GM19043 (cell line): ENCODE measurements around the gene DRC3.

ENCODE experiments used
- ATAC-seq: cut with Tn5 transposase; IDR thresholded peaks from one replicate; pipeline ENCODE4 v1.9.1; 2021; ENCODE audit warnings: low read depth; ENCODE audit not compliant: unreplicated experiment

Gene DRC3

DNA sequence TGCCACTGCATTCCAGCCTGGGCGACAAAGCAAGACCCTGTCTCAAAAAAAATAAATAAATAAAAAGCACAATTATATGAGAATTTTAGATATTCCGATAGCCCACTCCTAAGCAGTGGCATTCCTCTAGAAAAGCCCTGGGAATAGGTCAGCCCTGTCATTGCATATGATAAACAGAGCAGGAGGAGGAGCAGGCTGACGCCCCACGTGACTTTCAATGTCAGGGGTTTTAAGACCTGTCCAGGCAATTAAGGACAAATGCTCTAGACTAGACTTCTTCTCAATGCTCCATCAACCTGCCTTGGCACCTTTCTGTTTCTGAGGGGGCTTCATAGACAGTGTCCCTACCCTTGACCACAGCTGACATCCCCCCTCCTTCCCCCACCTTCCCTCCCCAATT lies 8.0 kb upstream of the DRC3 start:
- ATAC-seq: no peak

DNA sequence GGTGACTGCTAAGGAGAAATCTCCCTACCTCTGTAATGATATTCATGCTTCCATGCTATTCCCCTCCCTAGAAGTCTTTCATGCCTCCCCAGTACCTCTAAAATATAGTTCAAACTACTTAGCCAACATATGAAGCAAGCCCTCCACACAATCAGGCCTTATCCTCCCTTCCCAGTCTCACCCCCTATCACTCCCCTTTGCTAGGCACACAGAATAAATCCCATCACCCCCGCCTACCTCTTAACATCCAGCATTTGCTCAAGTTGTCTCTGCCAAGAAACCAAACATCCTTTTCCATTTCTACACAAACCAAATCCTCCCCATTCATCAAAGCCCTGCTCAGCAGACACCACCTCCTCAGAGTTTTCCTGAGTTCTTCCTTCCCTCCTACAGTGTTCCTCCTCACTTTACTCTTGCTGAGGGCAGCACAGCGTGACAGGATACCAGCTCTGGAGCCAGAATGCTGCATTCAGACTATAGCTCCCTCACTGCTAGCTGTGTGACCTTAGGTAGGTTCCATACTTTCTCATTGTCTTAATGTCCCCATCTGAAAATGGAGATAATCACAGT lies 7.4 kb upstream of the DRC3 start:
- ATAC-seq: no peak

DNA sequence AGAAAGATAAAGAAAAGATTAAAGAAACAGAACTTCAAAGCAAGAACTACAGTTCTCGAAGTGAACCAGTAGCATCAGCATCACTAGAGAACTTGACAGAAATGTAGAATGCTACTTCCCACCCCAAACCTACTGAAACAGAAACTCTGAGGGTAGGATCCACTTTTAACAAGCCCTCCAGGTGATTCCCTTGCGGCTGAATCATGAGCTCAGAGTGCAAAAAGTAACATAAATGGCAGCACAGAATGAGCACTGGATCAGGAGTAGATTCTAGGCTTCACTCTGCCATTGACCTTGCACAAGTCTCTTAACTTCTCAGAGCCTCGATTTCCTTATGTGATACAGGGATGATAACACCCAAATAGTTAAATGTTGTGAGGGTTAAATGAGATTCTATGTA lies 6.3 kb upstream of the DRC3 start:
- ATAC-seq: no peak

DNA sequence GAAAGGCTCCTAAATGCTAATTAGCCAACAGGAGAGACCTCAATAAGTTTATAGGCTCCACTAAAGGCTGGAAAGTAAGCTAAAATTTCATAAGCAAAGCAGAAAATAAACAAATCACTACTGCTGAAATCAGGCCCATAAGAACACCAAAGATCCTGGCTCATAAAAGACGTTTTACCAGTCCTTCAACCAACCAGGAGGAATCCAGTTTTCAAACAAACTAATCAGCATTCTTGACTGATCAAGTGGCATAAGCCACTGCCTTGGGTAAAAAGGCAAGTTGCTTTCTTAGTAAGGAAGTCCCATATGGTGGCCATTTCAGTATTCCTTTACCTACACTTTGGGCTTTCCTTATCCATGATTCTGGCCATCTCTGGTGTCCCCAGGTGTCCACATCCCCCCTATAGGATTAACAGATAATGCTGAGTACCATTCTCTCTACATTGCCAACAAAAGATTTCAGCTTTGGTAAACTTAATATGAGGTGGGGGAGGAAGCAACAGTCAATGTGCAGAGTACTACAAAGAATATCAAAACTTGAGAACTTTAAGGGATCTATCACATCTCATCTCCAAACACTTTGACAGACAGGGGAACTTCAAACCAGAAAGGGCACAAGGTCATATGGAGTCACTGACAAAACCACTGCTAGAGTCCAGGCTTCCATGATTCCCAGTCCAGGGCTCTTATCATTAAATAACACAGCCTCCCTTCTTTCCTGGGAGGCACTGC lies 1.8 kb upstream of the DRC3 start:
- ATAC-seq: no peak

DNA sequence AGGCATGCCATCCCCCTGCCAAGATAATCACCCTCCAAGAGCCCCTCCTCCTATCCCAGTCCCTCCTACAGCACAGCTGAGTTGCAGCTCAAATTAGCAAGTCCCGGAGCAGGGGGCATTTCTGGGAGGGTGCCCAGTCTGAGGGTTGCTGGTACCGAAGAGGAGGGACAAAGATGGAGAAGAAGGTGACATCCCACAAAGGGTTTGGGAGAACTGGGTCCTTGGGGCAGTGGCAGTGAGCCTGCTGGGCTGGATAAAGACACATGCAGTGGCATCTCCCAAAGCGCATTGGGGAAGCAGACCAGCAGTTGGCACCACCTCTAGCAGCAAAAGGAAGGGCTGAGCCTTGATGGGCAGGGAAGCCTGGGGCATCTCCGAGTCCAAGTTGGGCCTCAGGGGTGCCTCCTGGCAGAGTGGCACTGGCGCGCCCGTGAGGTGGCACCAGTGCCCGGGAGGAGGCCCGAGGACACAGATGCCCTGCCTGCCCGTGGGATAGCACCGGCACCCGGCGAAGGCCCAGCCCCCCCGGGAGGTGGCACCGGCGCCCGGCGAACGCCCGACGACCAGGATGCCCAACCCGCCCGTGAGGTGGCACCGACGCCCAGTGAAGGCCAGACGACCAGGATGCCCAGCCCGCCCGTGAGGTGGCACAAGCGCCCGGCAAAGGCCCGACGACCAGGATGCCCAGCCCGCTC lies 1.1 kb upstream of the DRC3 start:
- ATAC-seq: no peak

DNA sequence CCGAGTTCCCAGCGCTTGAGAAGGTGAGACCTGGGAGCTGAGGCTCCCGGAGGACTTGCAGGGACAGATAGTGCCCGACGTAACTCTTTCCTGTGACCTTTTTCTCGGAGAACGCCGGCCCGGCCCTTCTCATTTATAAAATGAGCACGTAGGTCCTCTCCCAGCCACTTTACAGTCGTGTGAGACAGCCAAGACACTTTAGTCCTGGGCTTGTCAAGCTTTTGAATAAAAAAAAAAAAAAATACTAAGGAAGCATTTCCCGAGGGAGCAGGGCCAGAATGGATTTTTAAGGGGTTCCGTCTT lies 241 bp downstream of the DRC3 start:
- no peak for ATAC-seq

DNA sequence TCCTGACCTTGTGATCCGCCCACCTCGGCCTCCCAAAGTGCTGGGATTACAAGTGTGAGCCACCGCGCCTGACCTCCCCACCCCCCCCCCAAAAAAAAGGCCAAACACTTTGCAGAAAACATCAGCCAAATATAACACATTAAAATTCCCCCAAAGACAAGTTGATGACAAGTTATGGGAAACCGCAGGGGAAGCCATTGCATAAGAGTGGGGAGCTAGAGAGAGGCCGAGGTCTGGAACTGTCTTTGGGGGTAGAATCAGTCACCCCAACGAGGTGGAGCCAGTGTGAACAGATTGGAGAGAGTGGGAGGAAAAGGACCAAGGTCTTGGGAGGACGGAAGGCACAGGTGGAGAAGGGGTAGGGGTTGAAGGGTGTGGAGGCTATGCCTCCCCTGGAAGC lies 2.8 kb downstream of the DRC3 start:
- no peak for ATAC-seq

DNA sequence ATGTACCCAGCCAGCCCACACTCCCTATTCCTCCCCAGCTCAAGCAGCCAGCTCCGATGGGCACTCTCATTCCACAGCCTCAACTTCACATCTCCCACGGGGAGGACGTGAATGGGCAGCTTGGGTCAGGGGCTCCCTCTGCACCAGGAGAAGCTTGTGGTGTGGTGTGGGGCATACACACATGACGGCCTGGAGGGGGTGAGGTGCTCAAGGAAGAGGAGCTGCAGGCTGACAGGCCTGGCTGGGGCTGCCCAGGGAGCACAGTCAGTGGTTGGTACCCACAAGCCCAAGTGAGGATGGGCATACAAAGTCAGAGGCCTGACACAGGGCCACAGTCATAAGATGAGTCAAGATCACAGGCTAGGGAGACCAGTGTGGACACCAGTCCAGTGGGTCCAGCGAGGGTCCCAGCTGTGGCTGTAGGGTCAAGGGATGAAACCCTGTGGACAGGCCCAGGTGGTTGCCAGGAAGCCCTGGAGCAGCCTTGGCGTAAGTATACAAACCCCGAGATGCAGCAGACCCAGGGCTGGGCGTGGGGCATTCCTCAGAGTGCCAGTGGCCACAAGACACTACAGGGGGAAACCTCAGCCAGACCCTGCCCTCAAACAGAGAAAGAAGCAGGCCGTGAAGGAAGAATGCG lies 4.4 kb downstream of the DRC3 start:
- ATAC-seq: no peak

DNA sequence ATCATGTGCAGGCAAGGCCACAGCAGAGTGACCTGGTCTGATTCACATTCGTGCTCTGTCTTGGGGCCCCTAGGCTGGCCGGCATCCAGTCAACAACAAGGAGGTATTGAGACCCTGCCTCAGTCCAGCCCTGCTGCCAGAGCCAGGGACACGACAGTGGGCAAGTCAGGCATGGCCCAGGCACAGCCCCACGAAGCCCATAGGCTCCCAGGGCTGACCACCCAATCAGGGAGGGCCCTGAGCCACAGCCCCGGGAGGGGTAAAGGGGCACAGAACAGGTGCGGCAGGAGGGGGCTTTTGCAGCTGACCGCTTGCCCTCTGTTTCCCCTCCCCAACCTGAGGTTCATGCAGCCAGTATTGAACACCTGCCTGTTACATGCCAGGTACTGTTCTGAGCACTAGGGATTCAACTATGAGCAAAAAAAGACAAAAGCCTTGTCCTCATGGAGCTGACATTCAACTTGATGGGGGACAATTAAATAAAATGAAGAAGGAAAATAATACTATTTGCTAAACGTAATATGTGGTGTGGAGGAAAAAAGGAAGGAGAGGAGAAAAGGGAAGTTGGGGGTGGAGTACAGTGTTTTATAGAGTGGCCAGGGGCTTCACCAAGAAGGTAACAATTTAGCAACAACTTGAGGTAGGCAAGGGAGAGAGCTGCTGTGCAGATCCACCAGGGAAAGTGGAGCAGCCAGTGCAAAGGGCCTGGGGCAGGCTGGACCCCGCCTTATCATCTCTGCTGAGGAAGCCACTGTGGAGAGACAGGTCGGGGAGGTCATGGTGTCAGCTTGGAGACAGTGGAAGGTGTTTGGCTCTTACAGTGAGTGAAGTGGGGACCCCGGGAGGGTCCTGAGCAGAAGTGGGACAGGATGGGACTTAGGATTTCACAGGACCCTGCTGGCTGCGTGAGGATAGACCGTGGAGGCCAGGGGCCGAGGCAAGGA lies 6.1 kb downstream of the DRC3 start:
- no peak for ATAC-seq

DNA sequence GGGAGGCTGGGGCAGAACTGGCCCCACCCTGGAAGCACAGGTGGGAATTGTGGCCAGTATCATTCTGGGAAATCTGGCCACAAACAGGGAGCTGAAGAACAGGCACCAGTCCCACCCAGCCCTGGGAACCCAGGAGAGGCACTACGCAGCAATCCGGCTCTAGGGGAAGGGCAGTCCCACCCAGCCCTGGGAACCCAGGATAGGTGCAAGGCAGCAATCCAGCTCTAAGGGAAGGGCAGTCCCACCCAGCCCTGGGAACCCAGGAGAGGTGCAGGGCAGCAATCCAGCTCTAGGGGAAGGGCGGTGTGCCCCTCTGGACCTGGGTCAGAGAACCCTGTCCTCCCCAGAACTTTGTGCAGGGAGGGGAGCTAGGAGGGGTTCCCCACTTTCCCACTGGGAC lies 7.1 kb downstream of the DRC3 start:
- ATAC-seq: no peak

DNA sequence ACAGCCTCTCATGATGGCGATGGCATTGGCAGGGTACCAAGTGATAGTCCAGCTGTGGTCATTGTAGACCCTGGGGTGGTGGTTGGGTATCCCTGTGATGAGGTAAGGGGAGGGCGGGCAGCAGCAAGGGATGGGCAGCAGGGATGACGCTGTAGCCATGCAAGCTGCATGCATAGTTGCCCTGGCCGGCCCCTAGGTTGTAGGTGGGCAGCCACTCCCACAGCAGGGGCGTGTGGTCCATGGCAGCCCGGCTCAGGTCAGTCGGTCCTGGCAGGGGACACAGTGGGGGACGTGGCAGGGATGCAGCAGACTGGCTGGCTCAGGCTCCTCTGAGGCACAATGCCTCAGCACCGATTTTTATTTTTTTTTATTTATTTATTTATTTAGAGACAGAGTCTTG lies 8.7 kb downstream of the DRC3 start:
- ATAC-seq: no peak

DNA sequence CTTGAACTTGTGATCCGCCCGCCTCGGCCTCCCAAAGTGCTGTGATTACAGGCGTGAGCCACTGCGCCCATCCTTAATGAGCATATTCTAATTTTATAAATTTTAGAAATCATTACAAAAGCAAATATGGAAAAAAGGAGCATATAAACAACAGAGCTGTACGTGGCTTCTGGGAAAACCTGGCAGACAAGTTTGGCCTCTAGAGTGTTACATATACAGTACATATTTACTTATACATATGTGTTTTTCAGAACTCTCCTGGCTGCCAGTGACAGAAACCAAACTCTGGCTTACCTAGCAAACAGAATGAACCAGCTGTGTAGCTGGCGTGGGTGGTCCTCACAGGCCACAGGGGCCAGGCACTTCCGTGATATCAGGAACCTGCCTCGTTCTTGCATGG lies 10.1 kb downstream of the DRC3 start:
- ATAC-seq: no peak

DNA sequence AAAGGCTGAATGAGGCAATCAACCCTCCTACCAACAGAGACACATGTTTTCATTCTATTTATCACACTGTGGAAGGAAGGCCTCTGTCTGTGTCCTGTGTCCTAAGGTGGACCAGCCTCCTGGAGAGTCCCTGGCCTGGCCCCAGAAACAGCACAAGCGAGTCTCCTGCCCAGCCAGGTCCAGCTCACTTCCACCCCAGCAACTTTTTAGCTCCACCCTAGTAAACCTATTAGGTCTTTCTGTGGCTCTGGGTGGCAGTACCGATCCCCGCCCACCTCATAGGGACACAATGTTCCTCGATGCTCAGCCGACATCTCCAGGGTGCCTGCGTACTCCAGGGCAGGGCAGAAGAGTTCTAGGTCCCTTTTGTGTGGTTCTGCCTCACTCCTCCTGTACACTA lies 10.7 kb downstream of the DRC3 start:
- no peak for ATAC-seq

DNA sequence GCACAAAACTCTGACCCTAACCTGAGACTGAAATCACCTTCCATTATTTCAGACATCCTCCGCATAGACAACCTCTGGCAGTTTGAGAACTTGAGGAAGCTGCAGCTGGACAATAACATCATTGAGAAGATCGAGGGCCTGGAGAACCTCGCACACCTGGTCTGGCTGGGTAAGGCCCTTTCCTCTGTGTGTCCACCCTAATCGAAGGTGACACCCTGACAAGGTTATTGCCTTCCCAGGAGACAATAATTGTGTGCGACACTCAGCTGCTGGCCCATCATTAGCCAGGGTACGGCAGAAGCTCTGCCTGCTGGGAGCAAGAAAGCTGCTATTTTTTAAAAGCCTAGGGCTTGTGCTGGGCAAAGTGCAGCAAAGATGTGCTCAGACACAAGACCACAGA lies 11.1 kb downstream of the DRC3 start:
- no peak for ATAC-seq

DNA sequence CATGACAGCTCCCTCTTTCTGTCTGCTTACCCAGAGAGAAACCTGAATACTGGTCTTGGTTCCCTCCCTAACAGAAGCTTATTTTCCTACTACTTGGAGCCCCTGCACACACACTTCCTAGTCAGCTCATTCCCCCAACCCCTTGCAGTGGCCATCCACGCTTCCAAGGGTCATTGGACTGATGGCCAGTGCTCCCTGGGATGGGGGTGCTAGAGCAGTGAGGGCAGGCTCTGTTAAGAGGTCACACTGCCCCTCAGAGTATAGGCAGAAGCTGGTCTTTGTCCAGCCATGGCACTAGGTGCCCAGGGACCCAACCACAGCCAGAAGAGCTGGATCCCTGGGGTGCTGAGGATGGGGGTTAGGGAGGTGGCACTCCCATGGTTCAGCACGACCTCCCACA lies 12.5 kb downstream of the DRC3 start:
- ATAC-seq: no peak

DNA sequence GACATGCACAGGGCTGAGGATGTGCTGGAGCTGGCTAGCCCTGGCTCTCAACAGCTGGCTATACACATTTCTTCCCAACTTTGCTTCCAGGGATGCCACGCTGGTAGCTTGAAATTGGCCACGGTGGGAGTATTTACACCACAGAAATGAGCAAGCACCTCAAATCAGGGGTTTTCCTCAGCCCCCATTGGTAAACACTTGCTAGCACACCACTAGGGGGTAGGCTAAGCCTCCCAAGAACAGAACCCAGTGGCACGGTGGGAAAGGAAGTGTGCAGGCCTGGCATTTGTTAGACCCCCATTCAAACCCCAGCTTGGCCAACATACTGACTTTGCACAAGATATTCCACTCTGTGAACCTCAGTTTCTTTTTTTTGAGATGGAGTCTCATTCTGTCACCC lies 12.9 kb downstream of the DRC3 start:
- no peak for ATAC-seq

DNA sequence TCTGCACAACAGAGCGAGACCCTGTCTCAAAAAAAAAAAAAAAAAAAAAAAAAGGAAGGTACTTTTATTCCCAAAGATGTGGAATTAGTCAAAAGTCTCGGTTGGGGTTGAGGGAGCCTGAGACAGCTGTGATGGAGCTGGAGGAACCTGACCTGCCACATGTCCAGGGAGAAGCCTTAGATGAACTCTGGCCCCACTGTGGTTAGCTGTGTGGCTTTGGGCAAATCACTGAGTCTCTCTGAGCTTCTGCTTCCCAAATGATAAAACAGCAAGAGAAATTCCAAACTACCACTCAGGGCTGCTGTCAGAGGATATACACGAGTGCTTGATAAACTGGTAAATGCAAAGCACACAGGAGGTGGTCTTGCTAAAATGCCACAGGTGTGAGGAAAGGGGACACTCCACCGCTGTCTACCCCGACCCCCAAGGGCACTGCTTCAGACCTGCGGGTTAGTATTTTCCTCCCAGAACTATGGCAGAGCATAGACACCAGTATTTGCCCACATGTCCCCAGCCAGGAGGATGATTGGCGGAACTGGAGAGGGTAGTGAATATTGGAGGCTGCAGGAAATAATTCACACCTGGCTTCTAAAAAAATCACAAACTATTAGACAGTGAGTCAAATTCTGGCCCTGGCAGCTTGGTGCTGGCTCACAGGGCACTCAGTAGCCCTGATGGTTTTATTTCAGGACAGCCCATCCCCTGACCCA lies 14.7 kb downstream of the DRC3 start:
- no peak for ATAC-seq

DNA sequence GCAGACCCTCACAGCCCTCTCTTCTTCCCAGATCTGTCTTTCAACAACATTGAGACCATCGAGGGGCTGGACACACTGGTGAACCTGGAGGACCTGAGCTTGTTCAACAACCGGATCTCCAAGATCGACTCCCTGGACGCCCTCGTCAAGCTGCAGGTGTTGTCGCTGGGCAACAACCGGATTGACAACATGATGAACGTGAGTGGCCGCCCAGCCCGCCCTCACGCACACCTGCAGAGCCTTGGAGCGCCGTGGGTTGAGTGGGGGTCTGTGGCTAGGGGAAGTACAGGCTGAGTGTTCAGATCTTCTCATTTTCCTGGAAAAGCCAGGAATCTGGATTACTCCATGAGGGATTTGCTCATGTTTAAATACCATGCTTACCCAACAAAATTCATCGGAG lies 15.2 kb downstream of the DRC3 start:
- no peak for ATAC-seq

DNA sequence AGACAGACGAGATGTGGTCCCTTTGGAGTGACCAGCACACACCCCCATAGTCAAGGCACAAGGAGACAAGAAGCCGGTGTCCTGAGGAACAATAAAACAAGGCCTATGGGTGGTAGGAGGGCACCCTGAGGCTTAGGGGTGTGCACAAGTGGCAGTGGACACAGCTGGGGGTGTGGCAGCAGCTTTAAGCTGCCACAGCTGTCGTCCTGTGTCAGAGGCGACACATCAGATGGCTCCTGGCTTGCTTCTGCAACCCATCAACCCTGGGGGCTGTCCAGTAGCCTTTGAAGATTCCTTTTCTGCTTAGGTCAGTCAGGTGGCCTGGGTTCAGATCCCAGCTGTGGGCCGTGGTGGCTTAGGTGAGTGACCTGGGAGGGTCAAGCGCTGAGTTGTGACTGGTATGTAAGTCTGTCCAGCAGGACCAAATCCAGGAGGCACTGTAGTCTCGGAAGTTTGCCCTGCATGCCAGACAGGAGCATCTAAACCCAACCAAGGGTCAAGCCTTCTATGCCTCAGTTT lies 15.8 kb downstream of the DRC3 start:
- no peak for ATAC-seq

DNA sequence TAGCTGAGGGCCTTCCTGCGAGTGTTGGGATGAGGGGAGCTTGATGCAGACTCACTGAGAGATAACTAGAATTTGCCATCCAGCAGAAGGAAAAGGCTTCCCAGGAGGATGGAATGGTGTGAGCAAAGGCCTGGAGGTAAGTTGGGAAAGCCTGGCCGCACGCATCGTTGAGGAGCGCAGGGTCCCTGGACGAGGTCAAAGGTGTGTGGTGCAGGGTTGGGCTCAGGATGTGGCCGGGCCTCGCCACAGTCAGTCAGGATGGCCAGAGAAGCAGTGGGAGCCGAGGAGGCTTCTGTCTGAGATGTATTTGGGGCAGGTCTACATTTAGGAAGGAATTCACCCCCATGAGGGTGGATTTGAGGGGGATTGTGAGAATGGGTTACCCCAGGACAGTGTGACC lies 16.4 kb downstream of the DRC3 start:
- no peak for ATAC-seq
